ENCODE results near the gene SLC5A12.

Gene SLC5A12

DNA sequence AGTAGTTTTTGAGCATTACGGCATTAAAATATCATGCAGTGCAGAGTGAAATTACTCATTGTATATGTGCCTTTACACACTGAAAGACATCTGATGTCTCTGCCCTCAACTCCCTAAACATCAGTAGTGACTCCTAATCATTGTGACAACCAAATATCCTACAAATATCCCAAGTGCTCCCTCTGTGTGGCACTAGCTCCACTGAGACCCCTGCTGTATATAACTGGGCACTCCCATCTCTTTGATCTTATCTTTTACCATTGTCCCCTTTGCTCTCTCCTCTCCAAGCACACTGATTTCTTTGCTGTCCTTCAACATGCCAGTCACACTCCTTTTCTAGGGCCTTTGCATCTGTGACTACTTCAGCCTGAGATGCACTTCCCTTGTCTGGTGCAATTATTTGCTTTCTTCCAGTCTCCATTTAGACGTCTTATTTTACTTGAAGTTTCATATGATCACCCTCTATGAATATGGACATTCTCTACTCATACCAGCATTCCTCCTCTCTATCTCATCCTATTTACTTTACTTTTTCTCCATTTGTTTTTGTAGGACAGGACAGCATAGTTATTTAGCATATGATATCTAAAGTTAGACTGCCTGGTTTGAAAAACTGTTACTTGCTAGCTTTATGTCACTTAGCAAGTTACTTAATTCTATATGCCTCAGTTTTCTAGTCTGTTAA, 2.4 kb downstream of the SLC5A12 start:
- DNase-seq (ENCODE audit: low read depth): no peak

DNA sequence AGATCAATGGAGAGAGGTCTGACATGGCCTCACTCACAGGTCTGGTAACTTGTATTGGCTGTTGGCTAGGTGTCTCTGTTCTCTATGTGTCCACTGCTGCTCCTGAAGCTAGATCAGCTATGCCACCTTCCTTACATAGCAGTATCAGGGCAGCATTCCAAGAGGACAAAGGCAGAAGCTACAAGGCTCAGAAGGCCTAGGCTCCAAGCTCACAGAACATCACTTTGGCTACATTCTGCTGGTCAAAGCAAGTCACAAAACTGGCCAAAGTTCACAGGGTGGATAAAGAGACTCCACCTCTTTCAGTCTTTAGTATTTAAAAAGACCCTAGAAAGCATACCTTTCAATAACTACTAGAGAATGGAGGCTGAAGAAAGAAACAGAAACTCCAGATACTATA, 4.1 kb downstream of the SLC5A12 start:
- no peak for DNase-seq (ENCODE audit: low read depth)

DNA sequence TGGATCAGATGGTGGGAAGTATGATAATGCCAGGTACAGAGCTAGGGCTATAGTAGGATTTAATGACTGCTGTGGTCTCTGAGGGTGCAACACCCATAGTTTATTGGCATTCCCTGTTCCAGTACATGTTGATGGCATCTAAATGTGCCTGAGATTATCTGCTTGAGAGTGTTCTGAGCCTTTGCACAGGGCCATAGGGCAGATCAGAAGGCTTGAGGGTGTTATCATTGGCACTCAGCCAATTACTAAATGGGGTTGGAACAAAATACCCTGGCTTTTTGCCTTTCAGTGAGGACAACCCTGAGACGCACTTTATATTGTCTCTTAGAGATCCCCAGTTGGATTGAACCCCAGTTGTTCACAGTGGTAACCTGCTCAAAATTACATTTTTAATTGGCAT, 6.7 kb downstream of the SLC5A12 start:
- DNase-seq (ENCODE audit: low read depth): no peak

GRCh38 chr11:26712497-26712896, 9.4 kb downstream of the SLC5A12 start:
- DNase-seq (ENCODE audit: low read depth): no peak

GRCh38 chr11:26710489-26710888, 11.4 kb downstream of the SLC5A12 start:
- DNase-seq (ENCODE audit: low read depth): no peak

DNA sequence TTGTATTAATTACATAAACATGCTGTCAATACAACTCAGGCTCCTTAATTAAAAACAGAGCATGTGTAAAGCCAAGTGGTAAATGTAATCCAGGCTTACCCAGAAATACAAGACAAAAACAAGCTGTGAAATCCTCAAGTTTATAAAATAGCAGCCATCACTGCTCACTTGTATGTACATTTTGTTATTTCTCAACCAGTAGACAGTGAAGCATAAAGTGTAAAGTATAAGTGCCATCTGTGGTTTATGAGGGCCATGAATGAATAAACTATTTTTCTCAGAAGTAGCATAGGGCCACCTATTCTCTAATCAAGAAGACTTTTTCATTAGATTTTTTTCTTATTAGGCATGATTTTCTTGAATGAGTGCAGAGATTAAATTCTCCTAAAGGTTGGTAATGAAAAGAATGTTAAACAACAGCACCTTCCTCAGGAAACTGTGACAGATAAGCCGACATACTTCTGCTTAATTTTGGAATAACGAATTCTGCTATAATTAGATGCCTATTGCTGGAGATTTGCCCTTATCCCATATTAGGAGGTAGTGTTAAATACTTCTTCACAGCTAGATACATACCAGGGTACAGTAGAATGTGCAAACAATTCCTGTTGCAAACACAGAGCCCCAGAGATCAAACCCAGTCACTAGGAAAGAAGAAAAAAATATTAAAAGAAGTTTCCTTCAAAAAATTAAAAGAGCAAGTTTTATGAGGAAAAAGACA, 13.0 kb downstream of the SLC5A12 start:
- DNase-seq (ENCODE audit: low read depth): no peak

- DNase-seq (ENCODE audit: low read depth): no peak
Observed at GRCh38 chr11:26706181-26706580, 15.7 kb downstream of the SLC5A12 start.

- DNase-seq (ENCODE audit: low read depth): no peak
Observed at GRCh38 chr11:26704249-26704648, 17.6 kb downstream of the SLC5A12 start.

- DNase-seq (ENCODE audit: low read depth): no peak
Observed at GRCh38 chr11:26703411-26704191, 18.3 kb downstream of the SLC5A12 start.

DNA sequence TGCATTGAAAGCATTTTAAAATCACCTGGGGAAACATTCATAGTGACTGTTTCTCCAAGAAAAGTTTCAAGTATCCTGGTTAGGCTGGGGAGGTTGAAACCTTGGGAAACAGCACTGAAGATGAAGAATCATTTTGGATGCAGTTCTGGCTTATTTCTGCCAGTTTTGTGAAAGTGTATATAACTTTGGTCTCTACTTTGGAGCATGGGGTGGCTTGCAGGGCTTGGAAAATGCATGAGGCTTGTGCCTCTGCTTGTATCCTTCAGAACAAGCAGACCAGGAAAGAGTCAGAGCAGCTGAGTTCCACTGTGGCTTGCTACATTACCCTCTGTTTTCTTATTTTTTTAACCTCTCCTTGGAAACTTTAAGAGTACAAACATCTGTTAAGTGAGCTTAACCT, 19.5 kb downstream of the SLC5A12 start:
- DNase-seq (ENCODE audit: low read depth): no peak

- DNase-seq (ENCODE audit: low read depth): no peak
Observed at GRCh38 chr11:26700574-26701235, 21.2 kb downstream of the SLC5A12 start.

GRCh38 chr11:26698224-26698623, 23.6 kb downstream of the SLC5A12 start:
- DNase-seq (ENCODE audit: low read depth): no peak

DNA sequence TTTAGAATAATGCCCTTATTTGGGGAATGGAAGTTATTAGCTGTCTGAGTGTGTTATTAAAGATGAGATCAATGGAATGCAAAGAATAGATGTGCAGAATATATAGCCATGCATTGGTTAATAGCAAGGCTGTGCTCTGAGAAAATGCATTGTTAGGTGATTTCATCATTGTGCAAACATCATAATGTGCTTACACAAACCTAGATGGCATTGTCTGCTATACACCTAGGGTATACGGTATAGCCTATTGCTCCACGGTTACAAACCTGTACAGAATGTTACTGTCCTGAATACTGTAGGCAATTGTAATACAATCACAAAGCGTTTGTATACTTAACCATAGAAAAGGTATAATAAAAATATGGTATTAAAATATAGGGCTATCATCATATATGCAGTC, 25.5 kb downstream of the SLC5A12 start:
- DNase-seq (ENCODE audit: low read depth): no peak

- no peak for DNase-seq (ENCODE audit: low read depth)
Observed at GRCh38 chr11:26688701-26689100, 33.2 kb downstream of the SLC5A12 start.

- DNase-seq (ENCODE audit: low read depth): no peak
Observed at GRCh38 chr11:26687351-26687750, 34.5 kb downstream of the SLC5A12 start.

GRCh38 chr11:26677566-26677965, 44.3 kb downstream of the SLC5A12 start:
- no peak for DNase-seq (ENCODE audit: low read depth)

- no peak for DNase-seq (ENCODE audit: low read depth)
Observed at GRCh38 chr11:26676641-26677040, 45.2 kb downstream of the SLC5A12 start.

DNA sequence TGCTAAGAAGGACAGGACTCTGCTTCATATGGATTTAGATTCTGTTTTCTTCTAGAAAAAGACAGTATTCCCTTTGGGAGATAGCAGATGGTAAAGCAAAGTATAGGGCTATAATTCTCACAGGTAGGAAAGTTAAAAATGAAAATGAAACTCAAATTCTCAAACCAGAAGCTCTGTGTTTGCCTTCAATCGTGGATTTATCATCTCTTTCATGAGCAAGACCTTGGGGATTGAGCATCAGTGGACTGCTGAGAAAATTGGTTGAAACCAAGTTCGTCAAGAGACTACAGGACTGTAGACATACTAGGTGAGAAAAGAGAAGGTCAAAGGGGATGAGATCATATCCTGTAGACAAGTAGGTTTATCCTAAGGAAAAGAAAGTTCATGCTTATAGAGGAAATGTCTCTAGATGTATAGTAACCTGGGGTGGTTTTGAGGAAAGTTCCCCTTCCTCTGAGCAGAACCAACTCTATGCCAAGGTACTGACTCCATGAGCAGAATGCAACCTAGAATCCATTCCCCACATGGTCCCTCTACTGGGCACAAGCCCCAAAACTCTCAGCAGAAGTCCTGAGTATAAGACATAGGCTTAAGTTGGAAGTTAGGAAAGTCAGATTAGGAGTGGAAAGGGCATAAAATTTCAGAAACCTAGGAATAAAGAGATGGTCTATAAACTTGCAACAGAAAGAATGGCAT, 46.5 kb downstream of the SLC5A12 start:
- DNase-seq (ENCODE audit: low read depth): no peak

DNA sequence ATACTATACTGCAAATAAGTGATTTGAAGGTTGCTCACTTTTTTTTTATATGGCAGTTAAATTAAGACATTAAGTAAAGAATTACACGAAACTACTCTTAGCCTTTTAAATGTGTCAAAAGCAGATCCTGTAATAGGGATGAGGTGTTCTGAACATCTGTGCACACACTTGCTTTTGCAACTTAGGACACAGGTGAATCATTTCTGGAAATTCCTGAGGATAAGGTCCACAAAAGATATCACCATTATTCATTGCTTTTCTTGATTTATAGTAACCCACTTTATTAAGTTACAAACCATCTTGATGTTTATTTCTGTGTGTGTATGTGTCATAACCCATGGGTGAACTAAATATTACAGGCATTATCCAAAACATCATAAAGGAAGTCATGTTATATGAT, 55.9 kb downstream of the SLC5A12 start:
- no peak for DNase-seq (ENCODE audit: low read depth)

GRCh38 chr11:26665036-26665435, 56.8 kb downstream of the SLC5A12 start:
- no peak for DNase-seq (ENCODE audit: low read depth)

GRCh38 chr11:26662916-26663315, 58.9 kb downstream of the SLC5A12 start:
- DNase-seq (ENCODE audit: low read depth): no peak

GRCh38 chr11:26655287-26655686, 66.6 kb downstream of the SLC5A12 start:
- no peak for DNase-seq (ENCODE audit: low read depth)

All from GM04503 (cell line).